Right cardiac atrium (tissue), 5 donors: Measurements from ENCODE around the gene DPYSL4. TPM values are rescaled to one million over a fixed set of nuclear protein-coding genes. Genes with fewer than 3 reads are reported as not detected.
"Not testable (repeated sequence)": the region's sequence is repeated elsewhere in the genome, so short reads cannot be mapped to it uniquely, and the experiment has no call there.

Experiments used
- ATAC-seq, 2 donors: fragments of 200-7000 bp; cut with Tn5 transposase; one replicate each; pipeline versions ENCODE4 v1.8.0 to v1.9.1; 2020; ENCODE audit warnings: moderate library complexity in 2 of 2, mild to moderate bottlenecking in 1 of 2
- DNase-seq, 3 donors: peaks; one replicate each; pipeline ENCODE4 v3.0.0-alpha.2; 2020
- H3K27ac ChIP-seq: one replicate; pipeline ENCODE4 v1.5.1; 2013; ENCODE audit warnings: mild to moderate bottlenecking, low read length, control low read depth, moderate library complexity
- H3K27me3 ChIP-seq: one replicate; pipeline ENCODE4 v1.6.1; 2013; ENCODE audit not compliant: control insufficient read depth, insufficient read depth
- H3K4me1 ChIP-seq: one replicate; pipeline ENCODE4 v1.6.1; 2013; ENCODE audit warnings: low read length; ENCODE audit not compliant: control insufficient read depth, insufficient read depth
- H3K4me3 ChIP-seq: one replicate; pipeline ENCODE4 v1.5.1; 2013; ENCODE audit warnings: low read length, control low read depth
- H3K9me3 ChIP-seq: one replicate; pipeline ENCODE4 v1.6.1; 2013; ENCODE audit warnings: low read length; ENCODE audit not compliant: control insufficient read depth
- WGBS: extraction: QIAGEN DNeasy Blood & Tissue Kit; methylation state at CpG from one replicate; pipeline ENCODE4 v1.1.7; 2013; 5-methylcytosine and 5-hydroxymethylcytosine counted together
- intact Hi-C, 4 donors: fragments of 100-400 bp; cut with DNase I; formaldehyde crosslinking; loops; one replicate each; pipeline versions ENCODE4 v1.11.0 to v1.14.0; 2022 to 2023
- polyA plus RNA-seq: library from polyadenylated mRNA; stranded (reverse); fragments of 200-250 nt; gene quantifications from one replicate; pipeline ENCODE4 v1.2.3, GENCODE V29; 2013
- total RNA-seq, 4 donors: library from RNA; stranded (reverse); fragmentation: NEBNext Ultra II Directional; extraction: Animal tissue kit (Norgen Biotek cat#: 25700); gene quantifications; one replicate each; pipeline ENCODE4 v1.2.1, GENCODE V29; 2021
- donor health status: healthy with polysubstance abuse.
- donor health status: DM: no; HTN: yes; CAD: no.
- donor health status: DM: no; HTN: no; CAD: no.
- donor health status: DM: no; HTN: yes; CAD: no; lungs with severe emphysema.
- donor health status: DM: yes; HTN: yes; CAD: no.

Gene DPYSL4
- total and polyA plus RNA-seq, 5 donors = 1.9 to 13.8 (median 6.8) TPM

GRCh38 chr10:132213917-132214316 lies 27.2 kb downstream of the DPYSL4 start:
- no peak for ATAC-seq
- 71% methylated on average over 4 of the region's 4 CpGs for WGBS
- Histone ChIP-seq H3K4me3 (no peak overlapping the region), H3K27me3 (no peaks in the 10 kb centered on the region), H3K27ac (no peak overlapping the region), H3K9me3 (peaks cover 2% of the 10 kb centered on the region), H3K4me1 (no peaks in the 10 kb centered on the region)
- intact Hi-C loops = no loop called here
- no peak for DNase-seq

DNA sequence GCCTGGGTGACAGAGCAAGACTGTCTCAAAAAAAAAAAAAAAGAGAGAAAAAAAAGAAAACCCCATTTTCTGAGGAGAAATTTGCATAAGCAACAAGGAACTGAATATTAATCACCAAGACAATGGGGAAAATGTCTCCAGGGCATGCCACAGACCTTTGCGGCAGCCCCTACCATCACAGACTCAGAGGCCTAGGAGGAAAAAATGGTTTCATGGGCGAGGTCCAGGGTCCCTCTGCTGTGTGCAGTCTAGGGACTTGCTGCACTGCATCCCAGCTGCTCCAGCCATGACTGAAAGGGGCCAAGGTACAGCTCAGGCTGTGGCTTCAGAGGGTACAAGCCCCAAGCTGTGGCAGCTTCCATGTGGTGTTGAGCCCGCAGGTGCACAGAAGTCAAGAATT lies 29.7 kb downstream of the DPYSL4 start:
- intact Hi-C loops, H3K27ac ChIP-seq, H3K27me3 ChIP-seq, H3K9me3 ChIP-seq, H3K4me3 ChIP-seq, H3K4me1 ChIP-seq, ATAC-seq: not testable (repeated sequence)
- WGBS = 87% methylated on average over 3 of the region's 3 CpGs
- DNase-seq = peak in 2 of 3 donors; percentile 15 to 18

GRCh38 chr10:132219486-132219885 lies 32.7 kb downstream of the DPYSL4 start:
- DNase-seq = peak in 1 of 3 donors; percentile 41
- intact Hi-C loops = no loop called here
- Histone ChIP-seq H3K27ac (no peak overlapping the region), H3K9me3 (no peaks in the 10 kb centered on the region), H3K4me1 (no peaks in the 10 kb centered on the region), H3K4me3 (no peak overlapping the region), H3K27me3 (no peaks in the 10 kb centered on the region)
- ATAC-seq = no peak
- WGBS = 78% methylated on average over 7 of the region's 7 CpGs

DNA sequence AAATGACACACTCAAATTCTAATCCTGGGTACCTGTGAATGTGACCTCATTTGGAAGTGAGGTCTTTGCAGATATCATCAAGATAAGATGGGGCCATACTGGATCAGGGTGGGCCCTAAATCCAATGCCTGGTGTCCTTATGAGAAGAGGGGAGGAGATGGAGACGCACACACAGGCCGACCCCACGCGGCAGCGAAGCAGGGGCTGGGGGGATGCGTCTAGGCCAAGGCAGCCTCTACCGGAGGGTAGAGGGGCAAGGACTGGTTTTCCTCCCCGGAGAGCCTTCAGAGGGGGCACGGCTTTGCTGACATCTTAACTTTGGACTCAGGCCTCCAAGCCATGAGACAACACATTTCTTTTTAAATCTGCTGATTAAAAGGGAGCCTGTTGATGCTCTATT lies 33.3 kb downstream of the DPYSL4 start:
- DNase-seq = peak in 1 of 3 donors; percentile 16
- Histone ChIP-seq H3K4me3 (no peak overlapping the region), H3K4me1 (no peaks in the 10 kb centered on the region), H3K9me3 (no peaks in the 10 kb centered on the region), H3K27me3 (no peaks in the 10 kb centered on the region), H3K27ac (no peak overlapping the region)
- intact Hi-C loops = loop anchor here in 2 of 4 donors (5.0 kb wide), 2 partner anchors 132 to 232 kb away; no protein-coding TSS in a partner anchor
- WGBS = 91% methylated on average over 9 of the region's 9 CpGs
- no peak for ATAC-seq

- intact Hi-C loops = loop anchor here in 2 of 4 donors (5.0 kb wide), 2 partner anchors 131 to 231 kb away; no protein-coding TSS in a partner anchor
- H3K27me3 ChIP-seq, H3K4me1 ChIP-seq, H3K4me3 ChIP-seq, H3K27ac ChIP-seq, ATAC-seq, H3K9me3 ChIP-seq: not testable (repeated sequence)
- 91% methylated on average over 18 of the region's 18 CpGs for whole genome bisulfite sequencing
- peak in 2 of 3 donors; percentile 23 to 43 for DNase-seq
These were observed 34.2 kb downstream of the DPYSL4 start for GRCh38 chr10:132220996-132221395.

- Histone ChIP-seq H3K4me3 (no peak overlapping the region), H3K27me3 (no peaks in the 10 kb centered on the region), H3K9me3 (no peaks in the 10 kb centered on the region), H3K4me1 (no peaks in the 10 kb centered on the region), H3K27ac (no peak overlapping the region)
- ATAC-seq (no peak), DNase-seq (peak in 1 of 3 donors; percentile 58)
- WGBS = 73% methylated on average over 21 of the region's 21 CpGs
- intact Hi-C loops = loop anchor here in 3 of 4 donors (2.0 to 5.0 kb wide), 4 partner anchors 130 to 230 kb away; no protein-coding TSS in a partner anchor
These were observed 36.0 kb downstream of the DPYSL4 start for GRCh38 chr10:132222726-132223125.

GRCh38 chr10:132223156-132223590 lies 36.4 kb downstream of the DPYSL4 start:
- WGBS = 40% methylated on average over 16 of the region's 16 CpGs
- intact Hi-C loops = loop anchor here in 3 of 4 donors (2.0 to 5.0 kb wide), 4 partner anchors 129 to 230 kb away; no protein-coding TSS in a partner anchor

GRCh38 chr10:132223611-132224342 lies 37.0 kb downstream of the DPYSL4 start:
- ATAC-seq = no peak
- Histone ChIP-seq H3K27me3 (no peaks in the 10 kb centered on the region), H3K27ac (no peak overlapping the region), H3K9me3 (no peaks in the 10 kb centered on the region), H3K4me1 (no peaks in the 10 kb centered on the region), H3K4me3 (no peak overlapping the region)
- intact Hi-C loops = loop anchor here (2.0 to 5.0 kb wide), 5 partner anchors 127 to 229 kb away; no protein-coding TSS in a partner anchor
- DNase-seq = peak in 2 of 3 donors; percentile 48 to 52
- WGBS = 88% methylated on average over 23 of the region's 23 CpGs

More at GRCh38 chr10:132223156-132223590, 36.4 kb downstream of the DPYSL4 start:
- DNase-seq (peak; percentile 81 to 92 (median 90)), ATAC-seq (peak; percentile 92)
- Histone ChIP-seq H3K27me3 (no peaks in the 10 kb centered on the region), H3K27ac (no peak overlapping the region), H3K4me3 (no peak overlapping the region), H3K4me1 (no peaks in the 10 kb centered on the region), H3K9me3 (no peaks in the 10 kb centered on the region)

DNA sequence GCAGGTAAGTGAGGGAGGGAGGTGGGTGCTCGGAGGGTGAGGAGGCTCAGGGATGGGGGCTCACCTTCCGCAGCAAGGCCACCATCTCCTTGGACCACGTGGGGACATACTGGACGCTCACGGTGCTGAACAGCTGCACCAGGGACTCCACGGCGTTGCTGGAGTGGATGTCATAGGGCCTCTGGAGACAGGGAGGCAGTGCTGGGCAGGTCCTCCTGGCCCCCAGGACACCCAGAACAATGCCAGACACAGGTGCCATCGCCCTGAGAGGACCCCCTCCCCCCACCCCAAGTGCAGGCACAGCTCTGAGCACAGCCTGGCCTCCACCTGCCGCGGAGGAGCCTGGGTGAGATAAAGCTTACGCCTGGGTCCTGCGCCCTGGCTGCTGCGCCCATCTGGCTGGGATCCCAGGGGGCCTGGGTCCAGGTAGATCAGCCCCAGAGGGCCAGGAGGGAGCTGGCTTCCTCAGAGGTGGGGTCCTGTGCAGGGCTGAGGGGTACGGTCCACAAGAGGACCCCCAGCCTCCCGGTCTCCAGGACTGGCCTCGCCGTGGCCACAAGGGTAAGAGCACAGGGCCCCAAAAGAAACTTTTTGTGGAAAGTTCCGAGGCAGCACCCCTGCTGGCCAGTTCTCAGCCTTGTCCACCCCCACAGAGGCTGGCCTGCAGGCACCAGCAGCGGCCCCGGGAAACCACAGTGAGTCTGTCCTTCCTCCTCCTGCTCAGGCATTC lies 37.8 kb downstream of the DPYSL4 start:
- Histone ChIP-seq H3K4me1 (no peaks in the 10 kb centered on the region), H3K9me3 (no peaks in the 10 kb centered on the region), H3K27me3 (no peaks in the 10 kb centered on the region), H3K27ac (no peak overlapping the region), H3K4me3 (no peak overlapping the region)
- ATAC-seq = no peak
- DNase-seq = peak in 2 of 3 donors; percentile 33 to 46
- WGBS = 88% methylated on average over 20 of the region's 20 CpGs
- intact Hi-C loops = loop anchor here in 3 of 4 donors (2.0 to 5.0 kb wide), 3 partner anchors 126 to 228 kb away; no protein-coding TSS in a partner anchor

GRCh38 chr10:132225073-132225848 lies 38.5 kb downstream of the DPYSL4 start:
- no peak for ATAC-seq
- intact Hi-C loops = loop anchor here in 2 of 4 donors (2.0 to 5.0 kb wide), 2 partner anchors 126 to 227 kb away; no protein-coding TSS in a partner anchor
- peak in 2 of 3 donors; percentile 38 to 49 for DNase-seq
- H3K9me3 ChIP-seq = no peaks in the 10 kb centered on the region
- H3K27me3 ChIP-seq = no peaks in the 10 kb centered on the region
- 92% methylated on average over 25 of the region's 25 CpGs for WGBS
- no peak overlapping the region for H3K4me3 ChIP-seq
- H3K4me1 ChIP-seq = no peaks in the 10 kb centered on the region
- H3K27ac ChIP-seq = no peak overlapping the region
